GM21723 (cell line): Measurements from ENCODE around the gene LCE6A.

Experiments
- ATAC-seq: cut with Tn5 transposase; IDR thresholded peaks from one replicate; pipeline ENCODE4 v1.9.1; 2021; ENCODE audit warnings: mild to moderate bottlenecking, moderate library complexity; ENCODE audit not compliant: unreplicated experiment

LCE6A gene, protein sequence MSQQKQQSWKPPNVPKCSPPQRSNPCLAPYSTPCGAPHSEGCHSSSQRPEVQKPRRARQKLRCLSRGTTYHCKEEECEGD

DNA sequence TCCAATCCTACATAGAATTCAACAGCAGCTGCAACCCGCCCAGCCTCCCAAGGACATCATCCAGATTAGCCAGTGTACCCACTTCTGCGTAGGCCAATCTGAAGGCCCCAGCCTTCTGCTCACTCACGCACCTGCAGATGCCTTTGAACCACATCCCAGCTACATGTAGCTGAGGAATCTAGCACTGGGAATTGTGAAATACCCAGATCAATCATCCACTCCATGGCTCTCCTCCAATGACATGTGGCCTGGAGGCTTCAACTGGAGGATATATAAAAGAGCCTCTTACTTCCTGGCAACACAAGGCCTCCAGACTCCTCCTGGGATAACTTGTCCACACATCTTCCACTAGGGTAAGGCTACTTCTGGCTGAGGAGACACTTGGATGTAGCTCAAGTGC lies at the start of gene LCE6A:
Gene LCE6A, plus strand, starts transcription at position 301 of the 400 bp plus-strand sequence. CDS start 665 bp downstream, outside the sequence.
- no peak for ATAC-seq

DNA sequence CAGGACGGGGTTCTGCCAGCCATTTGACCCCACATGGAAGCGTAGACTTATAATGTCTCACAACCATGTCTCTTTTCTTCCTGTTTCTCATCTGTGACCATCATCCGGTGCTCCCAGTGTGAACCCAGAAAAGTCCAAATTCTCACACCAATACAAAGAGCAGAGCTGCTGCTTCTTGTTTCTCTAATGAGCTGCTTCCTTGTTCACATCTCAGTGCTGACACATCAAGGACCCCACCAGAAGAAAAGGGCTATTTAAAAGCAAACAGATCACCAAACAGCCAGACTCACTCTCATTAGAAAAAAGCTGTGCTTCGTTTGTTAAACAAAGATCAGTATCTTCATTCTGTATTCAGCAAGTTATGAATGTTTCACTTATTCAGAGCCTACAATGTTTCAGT lies 47.0 kb upstream of the LCE6A start:
- no peak for ATAC-seq

DNA sequence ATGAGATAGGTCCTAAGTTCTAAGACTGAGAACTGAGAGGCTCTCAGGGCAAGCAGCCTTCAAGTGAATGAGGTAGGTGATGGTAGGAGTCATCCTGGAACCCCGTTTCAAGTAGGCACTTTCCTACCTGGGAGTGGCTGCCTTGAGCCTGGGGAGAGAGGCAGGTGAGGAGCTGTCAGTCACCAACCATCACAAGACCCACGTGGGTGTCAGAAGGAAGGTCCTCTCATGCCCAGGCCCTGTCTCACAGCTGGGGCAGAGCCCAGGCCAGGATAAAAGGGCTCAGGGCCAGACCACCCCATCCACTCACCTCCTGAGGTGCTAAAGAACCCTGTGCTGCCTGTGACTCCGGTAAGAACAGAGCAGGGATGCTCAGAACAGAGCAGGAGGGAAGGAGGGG lies 46.2 kb upstream of the LCE6A start, which contains the start of gene LCE1D:
Gene LCE1D, plus strand, starts transcription at position 301 of the 400 bp plus-strand sequence. CDS start 1,074 bp downstream, outside the sequence.
- ATAC-seq, result no peak

DNA sequence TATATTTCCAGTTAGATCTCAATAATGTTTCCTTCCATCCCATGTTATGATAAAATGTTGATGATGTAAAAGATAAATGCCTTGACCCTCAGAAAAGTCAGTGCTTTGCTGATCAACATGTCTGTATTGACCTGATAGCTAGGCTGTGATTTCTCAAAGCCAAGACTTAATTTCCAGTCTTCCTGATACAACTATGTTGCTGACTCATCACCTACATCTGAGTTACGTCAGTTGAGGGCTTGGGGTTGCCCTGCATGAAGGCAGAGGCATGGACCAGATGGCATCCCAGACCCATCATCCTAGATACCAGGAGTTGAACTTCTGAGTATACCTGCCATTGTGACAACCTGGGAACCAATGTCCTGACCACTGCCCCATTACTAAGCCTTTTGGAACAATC lies 41.3 kb upstream of the LCE6A start:
- no peak for ATAC-seq

DNA sequence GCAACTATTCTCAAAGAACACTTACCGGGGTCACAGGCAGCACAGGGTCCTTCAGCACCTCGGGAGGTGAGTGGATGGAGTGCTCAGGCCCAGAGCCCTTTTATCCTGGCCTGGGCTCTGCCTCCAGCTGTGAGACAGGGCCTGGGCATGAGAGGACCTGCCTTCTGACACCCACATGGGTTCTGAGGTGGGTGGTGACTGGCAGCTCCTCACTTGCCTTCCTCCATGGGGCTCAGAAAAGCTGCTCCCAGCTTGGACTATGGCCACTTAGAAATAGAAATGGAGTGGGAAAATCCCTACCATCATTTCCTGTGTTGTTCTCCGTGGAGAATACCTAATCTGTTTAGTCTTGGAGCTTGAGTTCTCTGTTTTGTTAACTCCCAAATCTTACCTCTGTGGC lies 36.1 kb upstream of the LCE6A start, which contains the start of gene LCE1C:
Gene LCE1C, minus strand, starts transcription at position 76 of the 400 bp plus-strand sequence. CDS start 1,173 bp downstream, outside the sequence.
- ATAC-seq, result no peak

DNA sequence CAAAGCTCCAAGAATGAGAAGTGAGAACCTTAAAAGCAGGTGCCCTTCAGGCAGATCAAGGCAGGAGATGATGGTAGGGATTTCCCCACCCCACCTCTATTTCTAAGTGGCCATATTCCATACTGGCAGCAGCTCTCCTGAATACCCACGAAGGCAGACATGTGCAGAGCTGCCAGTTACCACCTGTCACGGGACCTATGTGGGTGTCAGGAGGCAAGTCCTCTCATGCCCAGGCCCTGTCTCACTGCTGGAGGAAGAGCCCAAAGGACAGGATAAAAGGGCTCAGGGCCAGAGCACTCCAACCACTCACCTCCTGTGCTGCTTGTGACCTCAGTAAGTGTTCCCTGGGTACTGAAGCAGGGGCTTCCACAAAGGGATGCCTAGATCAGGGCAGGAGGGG lies 31.6 kb upstream of the LCE6A start:
- ATAC-seq, result no peak

DNA sequence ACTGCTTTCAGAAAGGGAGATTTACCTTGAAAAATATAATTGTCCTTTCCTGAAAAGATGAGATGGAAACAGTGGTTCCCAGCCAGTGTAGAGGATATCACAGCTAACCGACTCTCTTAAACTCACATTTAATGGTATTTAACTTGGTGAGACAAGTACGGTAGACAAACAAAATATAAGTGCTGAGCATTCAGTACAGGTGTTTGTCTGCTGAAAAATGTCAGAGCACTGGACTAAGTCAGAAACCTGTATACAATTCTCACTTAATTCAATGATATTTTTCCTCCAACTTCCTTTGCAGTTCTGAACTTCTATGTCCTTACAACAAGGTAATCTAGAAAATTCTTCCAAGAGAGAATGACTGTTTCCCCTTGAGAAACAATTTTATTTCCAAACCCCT lies 31.0 kb upstream of the LCE6A start, which contains the start of gene LCE1B:
Gene LCE1B, plus strand, starts transcription at position 301 of the 400 bp plus-strand sequence. CDS start 476 bp downstream, outside the sequence.
- no peak for ATAC-seq

DNA sequence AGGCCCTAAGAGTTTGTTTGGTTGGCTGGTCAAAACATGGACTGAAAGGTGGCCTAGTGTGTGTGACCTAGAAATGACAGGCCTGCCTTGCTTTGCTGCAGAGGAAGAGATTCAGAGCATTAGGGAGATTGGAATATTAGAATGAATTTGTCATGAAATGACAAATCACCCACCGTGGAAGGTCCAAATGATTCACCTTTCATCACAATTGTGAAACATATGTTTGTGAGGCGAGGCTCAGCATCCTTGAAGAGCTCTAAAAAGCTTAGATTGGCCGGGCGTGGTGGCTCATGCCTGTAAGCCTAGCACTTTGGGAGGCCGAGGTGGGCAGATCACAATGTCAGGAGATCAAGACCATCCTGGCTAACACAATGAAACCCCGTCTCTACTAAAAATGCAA lies 25.3 kb upstream of the LCE6A start:
- no peak for ATAC-seq

DNA sequence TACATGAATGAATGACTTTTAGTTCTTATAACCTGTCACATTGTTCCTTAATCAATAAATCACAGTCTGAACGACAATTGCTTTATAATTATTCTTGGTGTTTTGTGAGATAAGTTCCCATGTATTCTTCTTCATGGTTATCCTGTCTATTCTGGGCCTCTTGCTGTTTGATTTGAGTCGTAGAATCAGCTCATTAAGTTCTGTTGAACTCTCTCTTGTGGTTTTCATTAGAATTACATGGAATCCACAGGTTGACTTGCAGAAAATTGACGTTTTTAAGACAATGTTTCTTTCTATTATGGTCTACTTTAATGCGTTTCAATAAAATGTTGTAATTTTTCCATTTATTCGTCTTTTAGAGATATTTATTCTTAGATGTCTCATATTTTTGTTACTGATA lies 19.4 kb upstream of the LCE6A start:
- no peak for ATAC-seq

DNA sequence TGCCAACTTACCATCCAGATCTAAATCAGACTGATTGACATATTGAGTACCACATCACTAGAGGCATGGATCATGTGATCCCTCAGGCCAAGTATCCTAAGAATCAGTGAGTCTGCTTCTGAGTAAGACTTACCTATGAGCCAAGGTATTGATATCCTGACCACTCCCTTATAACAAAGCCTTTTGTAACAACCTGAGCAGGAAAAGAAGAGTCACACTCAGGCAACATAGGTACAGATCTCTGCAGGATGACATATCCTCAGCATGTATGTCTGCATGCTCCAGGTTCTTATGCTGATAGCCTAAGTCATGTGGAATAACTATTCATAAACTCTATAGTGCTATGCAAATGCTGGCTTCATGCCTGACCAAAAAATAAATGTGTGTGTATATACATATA lies 17.7 kb upstream of the LCE6A start:
- ATAC-seq, result no peak

DNA sequence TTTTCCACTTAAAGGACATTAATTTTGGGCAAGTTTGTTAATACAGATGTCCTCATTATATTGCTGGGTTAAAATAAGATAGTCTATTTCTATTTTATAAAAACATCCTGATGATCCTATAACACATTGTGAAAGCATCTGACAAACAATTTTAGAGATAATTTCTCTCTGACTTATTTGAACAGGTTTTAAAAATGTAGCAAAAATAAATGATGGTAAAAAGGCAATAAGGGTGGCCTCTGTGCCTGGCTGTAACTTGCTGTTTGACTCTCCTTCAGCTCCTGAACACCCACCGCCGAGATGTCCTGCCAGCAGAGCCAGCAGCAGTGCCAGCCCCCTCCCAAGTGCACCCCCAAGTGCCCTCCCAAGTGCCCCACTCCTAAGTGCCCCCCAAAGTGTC lies 15.5 kb upstream of the LCE6A start, which contains the start of gene LCE1A:
Gene LCE1A, plus strand, starts transcription at position 301 of the 400 bp plus-strand sequence. Its CDS starts 0 bp downstream, at position 301.
- ATAC-seq, result no peak

DNA sequence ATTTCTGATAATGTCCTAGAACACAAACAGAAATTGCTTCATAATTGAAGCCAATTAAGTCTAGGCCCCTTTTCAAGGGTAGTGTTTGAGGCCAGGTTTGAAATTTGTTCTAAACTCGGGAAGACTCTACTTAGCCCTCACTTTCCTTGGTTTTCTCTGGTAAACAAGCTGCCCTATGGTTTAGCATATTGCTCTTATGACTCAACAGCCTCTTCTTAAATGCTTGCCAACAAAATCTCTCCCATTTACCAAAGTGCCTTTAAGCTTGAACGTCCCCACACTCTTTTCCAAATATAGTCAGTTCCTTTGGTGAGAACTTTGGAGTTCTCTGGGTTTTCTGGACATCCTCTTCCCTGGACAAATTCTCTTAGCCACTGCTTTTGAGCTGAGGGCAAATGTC lies 5.8 kb upstream of the LCE6A start:
- no peak for ATAC-seq

DNA sequence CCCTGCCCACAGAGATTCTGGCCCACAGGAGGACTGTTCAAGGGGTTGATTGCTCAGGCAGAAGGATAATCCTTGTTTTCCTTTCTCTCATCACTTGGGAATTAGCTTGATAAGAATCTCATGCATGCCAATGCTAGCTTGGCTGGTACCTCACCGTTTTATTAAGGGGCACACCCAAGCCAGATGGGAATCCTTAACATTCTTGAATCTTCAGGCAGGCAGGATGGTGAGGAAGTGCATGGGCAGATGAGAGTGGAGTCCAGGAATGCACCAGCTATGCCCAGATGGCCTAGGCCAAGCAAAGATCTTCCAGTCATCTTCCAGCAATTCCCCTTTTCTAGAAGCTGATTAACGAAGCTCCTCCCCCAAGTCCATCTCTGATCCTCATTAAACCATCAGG lies 13.0 kb downstream of the LCE6A start:
- no peak for ATAC-seq

DNA sequence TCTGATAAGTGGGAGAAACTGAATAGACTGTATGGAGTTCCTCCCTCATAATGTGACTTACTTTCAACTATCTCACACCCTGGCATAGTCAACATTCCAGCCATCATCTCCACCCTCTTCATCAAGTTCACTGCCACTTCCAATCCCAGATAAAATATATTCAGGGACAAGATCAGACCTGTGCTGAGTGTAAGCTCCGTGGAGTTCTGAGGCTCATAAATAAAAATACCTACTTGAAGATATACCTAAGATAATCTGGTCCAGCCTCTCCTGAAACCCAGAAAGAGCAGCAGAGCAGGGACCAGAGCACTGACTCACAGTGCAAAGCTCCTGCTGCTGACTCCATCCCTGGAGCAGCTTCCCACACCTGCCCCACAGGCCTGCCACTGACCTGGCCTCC lies 15.4 kb downstream of the LCE6A start:
- no peak for ATAC-seq

DNA sequence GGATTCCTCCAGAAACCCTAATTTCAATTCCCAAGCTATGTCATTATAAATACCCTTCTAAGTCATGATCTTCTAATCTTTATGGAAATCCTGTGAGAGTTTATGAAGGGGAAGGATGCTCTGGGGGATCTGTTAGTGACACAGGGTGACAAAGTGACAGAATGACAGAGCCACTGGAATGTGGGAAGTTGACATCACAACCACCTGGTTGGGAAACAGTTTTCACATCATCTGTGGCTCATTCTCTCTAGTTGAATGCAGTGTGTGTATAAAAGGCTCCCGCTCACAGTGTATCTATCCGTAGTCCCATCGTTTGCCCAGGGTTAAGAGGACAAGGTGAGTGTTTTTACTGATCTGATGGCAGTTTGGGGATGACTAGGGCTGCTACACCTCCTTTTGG lies 17.0 kb downstream of the LCE6A start, which contains the start of gene LCE7A:
Gene LCE7A, plus strand, starts transcription at position 301 of the 400 bp plus-strand sequence. CDS start 702 bp downstream, outside the sequence.
- ATAC-seq, result no peak

DNA sequence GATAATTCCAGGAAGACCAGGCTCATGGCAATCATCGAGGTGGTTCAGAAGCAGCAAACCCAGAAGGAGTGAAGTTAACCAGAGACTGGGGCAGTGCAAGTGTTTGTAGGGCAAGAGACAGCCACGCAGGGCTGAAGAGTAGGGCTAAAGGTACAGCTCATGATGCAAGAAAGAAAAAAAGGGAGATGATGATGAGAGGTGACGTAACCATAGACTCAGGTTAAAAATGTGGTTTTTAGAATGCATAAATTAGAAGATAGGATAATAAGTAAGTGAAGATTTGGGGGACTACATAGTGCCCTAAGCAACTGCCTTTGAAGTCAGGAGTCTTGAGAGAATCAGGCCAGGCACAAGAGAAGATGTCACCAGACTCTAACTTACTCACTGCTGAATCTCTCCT lies 17.5 kb downstream of the LCE6A start:
- ATAC-seq, result no peak

DNA sequence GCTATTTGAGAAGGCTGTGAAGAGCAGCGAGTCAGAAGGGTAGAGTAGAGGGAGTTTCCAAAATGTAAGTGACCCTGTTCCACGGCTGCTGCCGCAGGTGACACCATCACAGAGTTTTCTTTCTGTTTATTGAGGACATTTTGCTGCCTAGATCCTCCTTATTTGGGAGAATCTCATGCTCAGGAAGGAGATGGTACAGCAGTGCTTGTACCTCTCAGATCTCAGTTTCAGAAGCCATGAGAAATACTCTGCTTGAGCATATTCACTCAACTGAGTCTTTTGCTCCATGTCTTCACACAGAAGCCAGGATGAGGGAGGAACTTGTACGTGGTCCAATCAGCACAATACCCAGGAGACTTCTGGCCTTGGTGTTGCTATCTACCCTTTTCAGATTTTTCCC lies 18.7 kb downstream of the LCE6A start:
- no peak for ATAC-seq

DNA sequence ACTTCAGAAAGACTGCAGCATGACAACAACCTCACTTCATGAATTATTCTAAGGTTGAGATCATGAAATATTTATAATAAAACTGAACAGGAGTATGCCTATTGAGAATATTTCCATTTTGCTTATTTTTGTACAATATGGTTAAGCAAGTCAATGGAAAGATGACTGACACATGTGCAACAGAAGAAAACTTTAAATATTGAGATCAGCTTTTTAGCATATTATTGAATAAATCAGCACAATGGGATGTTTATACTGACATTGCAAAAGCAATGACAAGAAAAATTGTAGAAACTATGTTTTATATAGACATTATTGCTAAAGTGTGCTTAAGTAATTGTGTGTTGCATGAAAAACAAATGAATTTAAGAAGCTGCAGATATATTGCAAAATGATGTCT lies 21.8 kb downstream of the LCE6A start:
- ATAC-seq, result no peak

DNA sequence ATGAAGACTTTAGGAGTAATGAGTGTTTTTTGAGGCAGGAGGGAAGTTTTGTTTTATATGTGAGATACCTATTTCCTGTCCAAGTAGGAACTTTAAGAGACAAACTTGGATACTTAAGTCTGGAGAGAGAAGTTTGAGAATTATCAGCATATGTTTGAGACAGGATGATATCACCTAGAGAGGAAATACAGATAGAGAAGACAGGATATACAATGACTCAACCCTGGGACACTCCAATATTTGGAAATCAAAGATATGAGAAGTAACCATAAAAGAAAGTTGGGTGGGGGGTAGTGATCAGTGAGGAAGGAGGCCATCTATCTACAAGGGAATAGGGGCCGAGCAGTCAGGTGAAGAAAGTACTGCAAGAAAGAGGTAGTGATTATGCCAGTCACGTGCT lies 23.7 kb downstream of the LCE6A start:
- no peak for ATAC-seq

DNA sequence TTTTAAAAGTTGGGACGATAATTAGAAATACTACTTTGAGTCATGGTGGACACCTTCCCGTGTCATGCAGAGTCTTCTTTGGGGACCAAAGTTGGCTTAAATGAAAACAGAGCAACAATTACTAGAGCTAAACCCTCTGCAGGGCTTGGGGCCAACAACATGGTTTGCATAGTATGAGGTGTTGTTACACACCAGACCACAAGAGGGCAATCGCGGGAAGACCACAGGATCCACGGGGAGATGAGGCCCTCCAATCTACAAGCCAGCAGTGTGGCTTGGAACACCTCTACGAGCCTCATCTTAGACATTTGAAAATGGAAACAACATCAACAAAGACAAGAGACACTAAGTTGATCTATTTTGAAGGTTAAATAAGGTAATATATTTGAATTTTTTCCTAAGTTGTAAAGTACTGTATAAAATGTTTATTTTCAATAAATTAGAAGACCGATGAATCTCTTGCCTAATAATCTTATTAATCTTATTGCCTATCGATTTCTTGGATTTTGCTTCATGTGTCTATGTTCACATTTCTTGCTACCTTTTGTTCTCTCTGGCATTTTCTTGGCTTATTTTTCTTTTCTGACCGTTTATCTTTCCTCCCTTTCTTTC lies 27.3 kb downstream of the LCE6A start:
- ATAC-seq, result no peak

DNA sequence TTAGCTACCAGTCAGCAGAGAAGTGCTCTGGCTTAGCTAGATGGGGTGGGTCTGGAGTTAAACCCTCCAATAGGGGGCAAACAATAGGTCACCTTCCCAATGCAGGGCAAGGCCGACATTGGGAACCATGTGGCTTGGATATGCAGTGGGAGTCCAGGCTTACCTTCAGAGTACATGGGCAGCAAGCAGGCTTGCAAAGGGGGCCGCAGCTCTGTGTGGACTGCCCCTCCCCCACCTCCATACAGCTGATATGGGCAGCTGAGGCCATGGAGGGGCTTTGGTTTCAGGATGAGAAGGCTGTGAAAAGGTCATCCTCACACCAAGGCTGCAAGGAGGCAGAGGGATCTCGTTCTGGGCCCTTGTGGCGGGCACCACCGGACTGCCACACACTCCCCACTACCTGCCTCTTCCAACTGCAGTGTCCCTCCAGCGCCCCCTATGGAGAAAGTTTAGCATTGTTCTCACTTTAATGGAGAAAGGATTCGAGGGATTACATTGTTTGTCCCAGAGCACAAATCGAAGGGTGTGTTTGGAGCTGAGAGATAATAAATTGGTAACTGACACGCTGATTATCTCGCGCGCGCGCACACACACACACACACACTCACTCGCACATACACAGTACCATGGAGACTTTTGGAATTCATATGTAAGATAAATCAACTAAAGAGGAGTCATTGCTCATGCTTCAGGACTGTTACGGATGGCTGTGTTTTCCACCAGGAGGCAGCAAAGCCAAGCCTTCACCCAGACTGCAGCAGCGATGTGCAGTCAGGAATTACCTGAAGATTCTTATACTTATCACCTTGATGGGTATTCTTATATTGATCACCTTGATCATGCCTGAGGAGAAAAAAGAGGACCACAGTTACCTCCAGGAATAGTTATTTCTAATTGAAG lies 28.4 kb downstream of the LCE6A start:
- no peak for ATAC-seq

DNA sequence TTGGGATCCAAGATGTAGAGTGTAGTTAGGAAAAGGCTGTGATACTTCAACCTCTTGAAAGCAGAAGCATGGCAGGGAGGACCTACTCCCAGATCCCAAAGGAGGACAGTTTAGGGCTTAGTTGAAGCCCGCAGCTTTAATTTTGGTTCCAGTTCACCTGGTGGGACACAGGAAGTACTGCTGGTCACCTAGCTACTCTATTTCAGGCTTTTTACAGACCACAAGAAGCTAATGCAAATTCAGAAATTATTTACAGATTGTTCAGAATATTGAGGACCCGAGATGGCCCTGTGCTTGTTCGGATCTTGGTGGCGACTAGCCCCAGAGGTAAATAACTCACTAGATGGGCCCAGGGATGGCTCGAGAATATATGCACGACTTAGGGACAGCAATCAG lies 29.1 kb downstream of the LCE6A start:
- no peak for ATAC-seq
